Osteoblast (primary cell): ENCODE results near the gene PGPEP1. TPM values are rescaled to one million over a fixed set of nuclear protein-coding genes. Genes with fewer than 3 reads are reported as not detected.
A peak's percentile ranks its signal among the peaks of the same experiment; 100 is the strongest.

Experiments used
- DNase-seq: peaks from one replicate; pipeline ENCODE4 v3.0.0; 2011; ENCODE audit warnings: low spot score, mixed read lengths; ENCODE audit not compliant: insufficient read length; ENCODE audit errors: missing footprints
- H2AFZ ChIP-seq: 2 replicates; pipeline ENCODE4 v1.6.0; 2011; ENCODE audit warnings: mild to moderate bottlenecking, low read length
- H3K27ac ChIP-seq: 2 replicates; pipeline ENCODE4 v1.5.1; 2011; ENCODE audit warnings: mild to moderate bottlenecking, low read depth, low read length, moderate library complexity
- H3K27me3 ChIP-seq: 2 replicates; pipeline ENCODE4 v1.6.0; 2012; ENCODE audit warnings: mild to moderate bottlenecking, control low read depth, inconsistent platforms, low read length, moderate library complexity; ENCODE audit not compliant: insufficient read depth
- H3K36me3 ChIP-seq: 2 replicates; pipeline ENCODE4 v1.5.1; 2011; ENCODE audit warnings: mild to moderate bottlenecking, low read length, control low read depth, moderate library complexity; ENCODE audit not compliant: insufficient read depth
- H3K4me1 ChIP-seq: 2 replicates; pipeline ENCODE4 v1.5.1; 2011; ENCODE audit warnings: mild to moderate bottlenecking, low read length, control low read depth, moderate library complexity; ENCODE audit not compliant: insufficient read depth
- H3K4me2 ChIP-seq: 2 replicates; pipeline ENCODE4 v1.6.0; 2011; ENCODE audit warnings: mild to moderate bottlenecking, low read length; ENCODE audit not compliant: insufficient read depth
- H3K4me3 ChIP-seq: fragments of 200-600 bp; sonication (generic); 3 replicates; pipeline ENCODE4 v1.5.1; 2012; ENCODE audit warnings: mild to moderate bottlenecking, low read length, inconsistent platforms; ENCODE audit not compliant: insufficient read depth
- H3K79me2 ChIP-seq: 2 replicates; pipeline ENCODE4 v1.6.0; 2012; ENCODE audit warnings: mild to moderate bottlenecking, low read length, control low read depth, inconsistent platforms; ENCODE audit not compliant: insufficient read depth
- H3K9me3 ChIP-seq: 2 replicates; pipeline ENCODE4 v1.5.1; 2011; ENCODE audit warnings: low read depth, low read length, control low read depth
- H4K20me1 ChIP-seq: 2 replicates; pipeline ENCODE4 v1.6.0; 2012; ENCODE audit warnings: mild to moderate bottlenecking, low read length, control low read depth; ENCODE audit not compliant: insufficient read depth
- CTCF ChIP-seq: IDR thresholded peaks from 2 replicates; pipeline ENCODE4 v1.5.1; 2011; ENCODE audit warnings: mild to moderate bottlenecking, low read depth, low read length, moderate library complexity; ENCODE audit errors: extremely low read depth
- total RNA-seq: library from RNA; depleted of rRNA; stranded (reverse); fragments of >200 nt; gene quantifications from 2 replicates; pipeline ENCODE4 v1.2.3, GENCODE V29; 2012

Gene PGPEP1
- total RNA-seq, 1 donor: 31.1 TPM

- H3K4me2 ChIP-seq: peak overlapping the region; percentile 16
- no peaks in the 10 kb centered on the region for H3K9me3 ChIP-seq
- H2AFZ ChIP-seq: peak overlapping the region; percentile 9
- H3K4me3 ChIP-seq: no peak overlapping the region
- peak overlapping the region; percentile 58 for H3K27ac ChIP-seq
- no peaks in the 10 kb centered on the region for H3K79me2 ChIP-seq
- peaks cover 4% of the 10 kb centered on the region for H3K36me3 ChIP-seq
- peak; percentile 99 for DNase-seq
- peaks cover 39% of the 10 kb centered on the region for H3K4me1 ChIP-seq
- TF ChIP-seq CTCF: no peak
- H4K20me1 ChIP-seq: no peaks in the 10 kb centered on the region
- no peaks in the 10 kb centered on the region for H3K27me3 ChIP-seq
These were observed 39.3 kb upstream of the PGPEP1 start for GRCh38 chr19:18300930-18301717.

GRCh38 chr19:18301718-18302111, 38.7 kb upstream of the PGPEP1 start:
- Histone ChIP-seq H3K9me3 (no peaks in the 10 kb centered on the region), H4K20me1 (no peaks in the 10 kb centered on the region), H2AFZ (no peak overlapping the region), H3K27me3 (no peaks in the 10 kb centered on the region), H3K27ac (no peak overlapping the region), H3K4me2 (no peak overlapping the region), H3K79me2 (no peaks in the 10 kb centered on the region), H3K36me3 (peaks cover 5% of the 10 kb centered on the region), H3K4me3 (no peak overlapping the region), H3K4me1 (peaks cover 39% of the 10 kb centered on the region)
- TF ChIP-seq CTCF: no peak
- DNase-seq: no peak

- peak overlapping the region; percentile 98 for H3K27ac ChIP-seq
- no peak overlapping the region for H2AFZ ChIP-seq
- peaks cover 34% of the 10 kb centered on the region for H3K4me1 ChIP-seq
- peak overlapping the region; percentile 91 for H3K4me2 ChIP-seq
- H3K79me2 ChIP-seq: no peaks in the 10 kb centered on the region
- H4K20me1 ChIP-seq: no peaks in the 10 kb centered on the region
- no peaks in the 10 kb centered on the region for H3K27me3 ChIP-seq
- peaks cover 9% of the 10 kb centered on the region for H3K36me3 ChIP-seq
- no peaks in the 10 kb centered on the region for H3K9me3 ChIP-seq
- H3K4me3 ChIP-seq: peak overlapping the region; percentile 69
- TF ChIP-seq CTCF: no peak
- no peak for DNase-seq
These were observed 36.3 kb upstream of the PGPEP1 start for GRCh38 chr19:18304208-18304457.

- peaks cover 34% of the 10 kb centered on the region for H3K4me1 ChIP-seq
- DNase-seq: peak; percentile 99
- peaks cover 9% of the 10 kb centered on the region for H3K36me3 ChIP-seq
- no peaks in the 10 kb centered on the region for H4K20me1 ChIP-seq
- no peaks in the 10 kb centered on the region for H3K79me2 ChIP-seq
- TF ChIP-seq CTCF: no peak
- H2AFZ ChIP-seq: peak overlapping the region; percentile 93
- no peaks in the 10 kb centered on the region for H3K9me3 ChIP-seq
- no peaks in the 10 kb centered on the region for H3K27me3 ChIP-seq
- H3K4me3 ChIP-seq: peak overlapping the region; percentile 69
- peak overlapping the region; percentile 91 for H3K4me2 ChIP-seq
- peak overlapping the region; percentile 98 for H3K27ac ChIP-seq
These were observed 35.7 kb upstream of the PGPEP1 start for GRCh38 chr19:18304458-18305310.
